ENCODE data around the gene HMCN1. TPM values are rescaled to one million over a fixed set of nuclear protein-coding genes. Genes with fewer than 3 reads are reported as not detected.
A peak's percentile ranks its signal among the peaks of the same experiment; 100 is the strongest.

HMCN1 gene
- total RNA-seq, 6 experiments from 2014 or later = 4.7 to 7.5 (median 5.7) TPM

GRCh38 chr1:185694081-185694480, 40.1 kb upstream of the HMCN1 start:
- ATAC-seq (peak; percentile 78 to 94 (median 88)), DNase-seq (peak in 1 of 3 donors; percentile 52)
- Histone ChIP-seq H3K9me3 (no peaks in the 10 kb centered on the region), H3K27ac (peak overlapping the region; percentile 9 to 42 (median 25)), H3K4me1 (peaks cover 0 to 5% (median 0%) of the 10 kb centered on the region in 4 donors), H3K36me3 (no peaks in the 10 kb centered on the region), H3K27me3 (no peaks in the 10 kb centered on the region), H3K4me3 (peak overlapping the region; percentile 7 to 39 (median 24))
- TF ChIP-seq POLR2A (IDR thresholded peaks at IDR 0.05) = no peak
- TF ChIP-seq CTCF (IDR thresholded peaks at IDR 0.05) = no peak
- intact Hi-C loops (cut with DNase I) = no loop called here
- 12% methylated on average over 8 of the region's 8 CpGs for WGBS (ENCODE audit: insufficient coverage, low coverage, low lambda C conversion rate, missing lambda C conversion rate)

- Histone ChIP-seq H3K27ac (no peak overlapping the region), H3K36me3 (no peaks in the 10 kb centered on the region), H3K9me3 (no peaks in the 10 kb centered on the region), H3K27me3 (peaks cover 0 to 3% of the 10 kb centered on the region in 2 donors), H3K4me1 (peaks cover 0 to 5% (median 0%) of the 10 kb centered on the region in 4 donors), H3K4me3 (no peak overlapping the region)
- ATAC-seq = peak in 2 of 4 donors; percentile 35 to 43
- TF ChIP-seq POLR2A (IDR thresholded peaks at IDR 0.05) (no peak), CTCF (IDR thresholded peaks at IDR 0.05) (peak in 3 of 4 donors; percentile 17 to 34 (median 22))
- no peak for DNase-seq
- intact Hi-C loops (cut with DNase I) = no loop called here
These were observed 38.9 kb upstream of the HMCN1 start for GRCh38 chr1:185695299-185695698.

- H3K9me3 ChIP-seq = no peaks in the 10 kb centered on the region
- H3K4me1 ChIP-seq = peaks cover 0 to 5% (median 0%) of the 10 kb centered on the region in 4 donors
- ATAC-seq (no peak), DNase-seq (no peak)
- no peak overlapping the region for H3K4me3 ChIP-seq
- 83% methylated on average over 4 of the region's 4 CpGs for WGBS (ENCODE audit: insufficient coverage, low coverage, low lambda C conversion rate, missing lambda C conversion rate)
- TF ChIP-seq POLR2A (IDR thresholded peaks at IDR 0.05) = no peak
- TF ChIP-seq CTCF (IDR thresholded peaks at IDR 0.05) = no peak
- intact Hi-C loops (cut with DNase I) = no loop called here
- peaks cover 0 to 3% of the 10 kb centered on the region in 2 donors for H3K27me3 ChIP-seq
- H3K27ac ChIP-seq = no peak overlapping the region
- H3K36me3 ChIP-seq = no peaks in the 10 kb centered on the region
These were observed 37.6 kb upstream of the HMCN1 start for GRCh38 chr1:185696422-185697150.

GRCh38 chr1:185699874-185700273, 34.3 kb upstream of the HMCN1 start:
- 57% methylated on average over 4 of the region's 4 CpGs for WGBS (ENCODE audit: insufficient coverage, low coverage, low lambda C conversion rate, missing lambda C conversion rate)
- Histone ChIP-seq H3K4me3 (no peak overlapping the region), H3K27ac (no peak overlapping the region), H3K27me3 (peaks cover 0 to 3% of the 10 kb centered on the region in 2 donors), H3K4me1 (no peaks in the 10 kb centered on the region), H3K36me3 (no peaks in the 10 kb centered on the region), H3K9me3 (no peaks in the 10 kb centered on the region)
- TF ChIP-seq CTCF (IDR thresholded peaks at IDR 0.05) = no peak
- TF ChIP-seq POLR2A (IDR thresholded peaks at IDR 0.05) = no peak
- intact Hi-C loops (cut with DNase I) = no loop called here
- DNase-seq (no peak), ATAC-seq (no peak)

Data from right lobe of liver (tissue), 6 donors.